CD4-positive, alpha-beta T cell treated with Interleukin-4 for 1 hour (primary cell): Measurements from ENCODE around the gene ACADVL.
A peak's percentile ranks its signal among the peaks of the same experiment; 100 is the strongest.

ENCODE experiments used
- DNase-seq, 2 donors: peaks; one replicate each; pipeline ENCODE4 v3.0.0-alpha.2; 2020 to 2022

The ACADVL gene

GRCh38 chr17:7191571-7192270 is 28.0 kb upstream of the ACADVL start:
- DNase-seq, result peak in 1 of 2 donors; percentile 33

GRCh38 chr17:7192271-7192937 is 27.3 kb upstream of the ACADVL start:
- DNase-seq, result no peak

GRCh38 chr17:7195971-7196370 is 23.8 kb upstream of the ACADVL start:
- DNase-seq, result no peak

- DNase-seq, result no peak
Measured at GRCh38 chr17:7196651-7197401, 22.9 kb upstream of the ACADVL start.

GRCh38 chr17:7203391-7203790 is 16.3 kb upstream of the ACADVL start:
- DNase-seq, result no peak

- DNase-seq, result no peak
Measured at GRCh38 chr17:7204336-7204735, 15.4 kb upstream of the ACADVL start.

- peak; percentile 99 for DNase-seq
Measured at GRCh38 chr17:7204828-7205461, 14.8 kb upstream of the ACADVL start.

- no peak for DNase-seq
Measured at GRCh38 chr17:7205561-7205960, 14.2 kb upstream of the ACADVL start.

GRCh38 chr17:7207120-7208001 is 12.4 kb upstream of the ACADVL start:
- DNase-seq, result peak in 1 of 2 donors; percentile 16

- DNase-seq, result no peak
Measured at GRCh38 chr17:7208027-7208571, 11.6 kb upstream of the ACADVL start.

- no peak for DNase-seq
Measured at GRCh38 chr17:7208754-7209460, 10.8 kb upstream of the ACADVL start.

- DNase-seq, result no peak
Measured at GRCh38 chr17:7211491-7212273, 8.1 kb upstream of the ACADVL start.

GRCh38 chr17:7213895-7214299 is 5.8 kb upstream of the ACADVL start:
- peak; percentile 91 for DNase-seq

- peak; percentile 99 for DNase-seq
Measured at GRCh38 chr17:7214300-7215135, 5.2 kb upstream of the ACADVL start.

GRCh38 chr17:7215136-7215638 is 4.6 kb upstream of the ACADVL start:
- no peak for DNase-seq

- peak; percentile 18 to 21 for DNase-seq
Measured at GRCh38 chr17:7215652-7216180, 4.0 kb upstream of the ACADVL start.

GRCh38 chr17:7216242-7217112 is 3.3 kb upstream of the ACADVL start:
- DNase-seq, result no peak
